Activated naive CD4-positive, alpha-beta T cell treated with anti-CD3 and anti-CD28 coated beads, Interleukin-2, amount 50 U/mL, for 16 hours (primary cell): ENCODE results near the gene CAPN10.
"Not testable (repeated sequence)": the region's sequence is repeated elsewhere in the genome, so short reads cannot be mapped to it uniquely, and the experiment has no call there.

Source experiments
- DNase-seq: peaks from one replicate; pipeline ENCODE4 v3.0.0-alpha.2; 2020

Gene CAPN10, protein sequence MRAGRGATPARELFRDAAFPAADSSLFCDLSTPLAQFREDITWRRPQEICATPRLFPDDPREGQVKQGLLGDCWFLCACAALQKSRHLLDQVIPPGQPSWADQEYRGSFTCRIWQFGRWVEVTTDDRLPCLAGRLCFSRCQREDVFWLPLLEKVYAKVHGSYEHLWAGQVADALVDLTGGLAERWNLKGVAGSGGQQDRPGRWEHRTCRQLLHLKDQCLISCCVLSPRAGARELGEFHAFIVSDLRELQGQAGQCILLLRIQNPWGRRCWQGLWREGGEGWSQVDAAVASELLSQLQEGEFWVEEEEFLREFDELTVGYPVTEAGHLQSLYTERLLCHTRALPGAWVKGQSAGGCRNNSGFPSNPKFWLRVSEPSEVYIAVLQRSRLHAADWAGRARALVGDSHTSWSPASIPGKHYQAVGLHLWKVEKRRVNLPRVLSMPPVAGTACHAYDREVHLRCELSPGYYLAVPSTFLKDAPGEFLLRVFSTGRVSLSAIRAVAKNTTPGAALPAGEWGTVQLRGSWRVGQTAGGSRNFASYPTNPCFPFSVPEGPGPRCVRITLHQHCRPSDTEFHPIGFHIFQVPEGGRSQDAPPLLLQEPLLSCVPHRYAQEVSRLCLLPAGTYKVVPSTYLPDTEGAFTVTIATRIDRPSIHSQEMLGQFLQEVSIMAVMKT

DNA sequence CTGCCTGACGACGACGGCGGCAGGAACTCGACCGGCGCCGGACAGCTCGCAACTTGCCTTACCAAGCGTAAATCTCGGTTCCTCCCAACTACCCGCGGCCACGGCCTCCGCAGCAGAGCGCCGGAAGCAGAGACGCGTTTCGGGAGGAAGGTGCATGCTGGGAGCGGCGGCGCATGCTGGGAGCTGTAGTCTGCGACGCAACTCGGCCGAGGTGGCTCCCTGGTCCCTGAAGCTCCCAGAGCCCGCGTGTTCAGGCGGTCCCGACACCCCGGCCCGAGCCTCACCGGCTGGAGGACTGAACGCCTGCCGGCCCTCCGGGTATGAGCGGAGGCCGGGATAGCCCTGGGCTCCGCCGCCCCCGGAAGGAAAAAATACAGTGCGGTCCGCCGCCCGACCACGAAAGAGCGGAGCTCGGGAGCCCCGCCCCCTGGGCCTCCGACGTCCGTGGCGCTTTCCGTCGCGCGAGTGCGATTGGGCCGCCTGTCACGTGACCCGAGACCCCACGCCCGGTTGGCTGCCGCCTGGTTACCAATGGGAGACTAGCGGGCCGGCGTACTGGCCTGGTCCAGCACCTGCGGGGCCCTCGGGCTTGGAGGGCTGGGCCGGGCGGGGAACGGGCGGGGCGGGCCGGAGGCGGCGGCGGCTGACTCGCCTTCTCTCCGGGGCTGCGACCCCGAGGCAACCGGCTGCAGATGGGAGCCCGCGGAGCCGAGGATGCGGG lies at the start of gene CAPN10:
Gene CAPN10 (plus strand): TSS at position 537 of the 721 bp plus-strand sequence. CDS start 178 bp downstream, at position 715.
- DNase-seq = peak; percentile 97

DNA sequence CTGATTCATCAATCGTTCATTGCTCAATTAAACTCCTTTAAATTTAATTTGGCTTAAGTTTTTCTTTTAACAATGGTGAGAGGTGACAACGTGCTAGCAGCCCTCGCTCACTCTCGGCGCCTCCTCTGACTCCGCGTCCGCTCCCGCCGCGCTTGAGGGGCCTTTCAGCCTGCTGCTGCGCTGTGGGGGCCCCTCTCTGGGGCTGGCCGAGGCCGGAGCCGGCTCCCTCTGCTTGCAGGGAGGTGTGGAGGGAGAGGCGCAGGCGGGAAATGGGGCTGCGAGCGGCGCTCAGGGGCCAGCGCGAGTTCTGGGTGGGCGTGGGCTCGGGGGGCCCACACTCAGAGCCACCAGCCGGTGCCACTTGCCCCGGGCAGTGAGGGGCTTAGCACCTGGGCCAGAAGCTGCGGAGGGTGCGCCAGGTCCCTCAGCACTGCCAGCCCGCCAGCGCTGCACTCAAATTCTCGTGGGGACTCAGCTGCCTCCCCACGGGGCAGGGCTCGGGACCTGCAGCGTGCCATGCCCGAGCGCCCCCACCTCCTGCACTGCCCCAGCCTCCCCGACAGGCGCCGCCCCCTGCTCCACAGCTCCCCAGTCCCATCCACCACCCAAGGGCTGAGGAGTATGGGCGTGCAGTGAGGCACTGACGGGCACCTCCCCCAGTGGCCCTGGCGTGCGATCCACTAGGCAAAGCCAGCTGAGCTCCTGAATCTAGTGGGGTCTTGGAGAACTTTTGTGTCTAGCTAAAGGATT lies 48.3 kb upstream of the CAPN10 start:
- no peak for DNase-seq

DNA sequence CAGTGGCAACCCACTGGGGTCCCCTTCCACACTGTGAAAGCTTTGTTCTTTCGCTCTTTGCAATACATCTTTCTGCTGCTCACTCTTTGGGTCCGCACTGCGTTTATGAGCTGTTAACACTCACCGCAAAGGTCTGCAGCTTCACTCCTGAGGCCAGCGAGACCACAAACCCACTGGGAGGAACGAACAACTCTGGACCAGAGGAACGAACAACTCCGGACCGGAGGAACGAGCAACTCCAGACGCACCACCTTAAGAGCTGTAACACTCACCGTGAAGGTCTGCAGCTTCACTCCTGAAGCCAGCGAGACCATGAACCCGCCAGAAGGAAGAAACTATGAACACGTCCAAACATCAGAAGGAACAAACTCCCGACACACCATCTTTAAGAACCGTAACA lies 47.4 kb upstream of the CAPN10 start:
- not testable (repeated sequence) for DNase-seq

DNA sequence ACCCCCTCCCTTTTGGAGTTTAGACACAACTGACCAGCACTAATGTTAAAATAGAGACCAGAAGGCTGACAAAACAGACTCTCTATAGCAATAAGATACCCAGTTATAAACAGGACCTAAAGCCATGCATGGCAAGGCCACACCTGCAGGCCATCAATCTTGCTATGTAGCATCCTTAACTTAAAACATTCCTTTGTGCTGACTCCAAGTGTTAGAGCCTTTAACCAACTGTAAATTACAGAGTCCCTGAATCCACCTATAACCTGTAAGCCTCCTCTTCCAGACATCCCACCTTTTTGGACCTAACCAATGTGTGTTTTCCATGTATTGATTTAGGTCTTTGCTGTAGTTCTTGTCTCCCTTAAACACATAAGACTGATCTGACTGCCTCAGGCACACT lies 46.6 kb upstream of the CAPN10 start:
- no peak for DNase-seq

DNA sequence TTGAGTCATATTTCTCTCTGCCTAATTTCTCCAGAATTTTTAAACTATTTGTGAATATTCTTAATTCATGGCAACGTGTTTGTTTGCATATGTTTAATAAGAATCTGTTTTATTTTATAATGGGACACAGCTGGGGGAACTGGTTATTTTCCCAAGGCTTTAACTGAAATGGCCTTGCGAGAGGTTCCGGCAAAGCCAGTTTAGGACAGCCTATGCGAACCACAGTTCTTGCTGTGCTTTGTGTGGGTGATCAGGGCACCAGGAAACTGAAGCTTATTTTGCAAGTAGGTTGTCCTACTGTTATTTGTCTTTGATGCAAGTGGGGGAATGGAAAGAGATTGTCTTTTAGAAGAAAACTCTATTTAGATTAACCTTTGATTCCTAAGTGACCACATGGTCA lies 35.2 kb upstream of the CAPN10 start:
- no peak for DNase-seq

DNA sequence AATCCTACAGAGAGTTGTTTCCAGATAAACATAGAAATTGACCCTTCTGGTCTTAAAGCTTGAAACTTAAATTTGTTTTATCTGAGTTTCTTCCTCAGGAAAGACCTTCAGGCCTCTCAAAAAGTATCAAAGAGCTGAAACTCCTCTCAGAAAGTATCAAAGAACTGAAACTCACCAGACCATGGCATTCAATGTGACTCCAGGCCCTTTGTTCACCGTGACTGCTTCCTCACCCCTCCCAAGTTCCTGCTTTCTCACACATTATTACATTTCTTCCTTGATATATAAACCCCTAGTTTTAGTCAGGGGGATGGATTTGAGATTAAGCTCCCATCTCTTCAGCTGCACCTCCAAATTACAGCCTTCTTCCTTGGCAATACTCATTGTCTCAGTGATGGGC lies 34.7 kb upstream of the CAPN10 start:
- DNase-seq = no peak

DNA sequence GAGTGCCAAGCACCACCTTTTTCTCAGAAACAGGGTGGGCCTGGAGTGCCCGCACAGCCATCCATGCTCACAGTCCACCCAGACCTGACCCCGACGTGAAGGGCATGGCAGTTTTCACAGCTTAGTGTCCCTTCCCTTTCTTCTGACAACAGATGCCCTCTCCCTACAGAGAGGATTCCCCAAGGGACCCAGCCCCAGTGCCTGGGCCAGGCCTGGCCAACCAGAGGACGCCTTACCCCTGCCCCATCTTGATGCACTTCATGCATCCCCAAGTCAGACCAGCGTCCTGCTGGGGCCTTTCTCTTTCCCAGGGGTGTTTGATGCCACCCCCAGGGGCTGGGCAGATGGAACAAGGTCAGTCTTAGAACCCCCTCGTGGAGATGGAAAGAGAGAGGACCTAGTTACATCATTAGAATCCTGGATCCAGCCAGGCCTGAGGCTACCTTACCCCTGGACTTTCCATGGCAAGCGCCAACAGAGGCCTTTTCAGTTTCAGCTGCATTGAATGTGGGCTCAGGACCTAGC lies 32.5 kb upstream of the CAPN10 start:
- DNase-seq = no peak

DNA sequence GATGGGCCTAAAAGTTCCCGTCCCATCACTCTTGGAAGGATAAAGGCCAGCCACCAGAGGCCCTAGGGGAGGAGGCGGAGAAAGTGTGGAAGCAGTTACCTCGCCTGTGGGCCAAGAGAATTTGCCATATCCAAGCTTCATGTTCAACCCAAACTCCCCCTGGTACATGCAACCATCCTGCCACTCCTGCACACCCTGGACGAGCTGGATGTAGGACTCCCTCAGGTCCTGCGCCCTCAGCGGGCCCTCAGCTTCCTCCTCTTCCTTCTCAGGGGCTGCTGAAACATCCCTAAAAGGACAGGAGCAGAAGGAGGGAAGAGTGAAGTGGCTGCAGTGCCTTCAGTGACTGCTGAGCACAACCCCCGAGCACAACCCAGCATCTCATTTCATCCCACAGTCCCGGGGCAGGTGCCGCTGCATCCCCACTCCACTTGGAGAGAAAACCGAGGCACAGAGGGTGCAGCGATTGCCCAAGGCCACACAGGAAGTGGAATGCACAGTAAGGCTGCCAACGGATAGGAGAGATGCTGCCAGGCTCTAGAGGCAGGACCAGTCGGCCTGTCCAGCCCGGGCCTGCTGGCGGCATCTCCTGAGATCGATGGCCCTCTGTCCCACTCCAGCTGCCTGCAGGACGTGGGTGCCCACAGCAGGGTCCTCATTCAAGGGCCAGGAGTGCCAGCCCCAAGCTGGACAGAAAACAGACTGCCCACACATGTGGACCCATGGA lies 31.6 kb upstream of the CAPN10 start:
- no peak for DNase-seq

DNA sequence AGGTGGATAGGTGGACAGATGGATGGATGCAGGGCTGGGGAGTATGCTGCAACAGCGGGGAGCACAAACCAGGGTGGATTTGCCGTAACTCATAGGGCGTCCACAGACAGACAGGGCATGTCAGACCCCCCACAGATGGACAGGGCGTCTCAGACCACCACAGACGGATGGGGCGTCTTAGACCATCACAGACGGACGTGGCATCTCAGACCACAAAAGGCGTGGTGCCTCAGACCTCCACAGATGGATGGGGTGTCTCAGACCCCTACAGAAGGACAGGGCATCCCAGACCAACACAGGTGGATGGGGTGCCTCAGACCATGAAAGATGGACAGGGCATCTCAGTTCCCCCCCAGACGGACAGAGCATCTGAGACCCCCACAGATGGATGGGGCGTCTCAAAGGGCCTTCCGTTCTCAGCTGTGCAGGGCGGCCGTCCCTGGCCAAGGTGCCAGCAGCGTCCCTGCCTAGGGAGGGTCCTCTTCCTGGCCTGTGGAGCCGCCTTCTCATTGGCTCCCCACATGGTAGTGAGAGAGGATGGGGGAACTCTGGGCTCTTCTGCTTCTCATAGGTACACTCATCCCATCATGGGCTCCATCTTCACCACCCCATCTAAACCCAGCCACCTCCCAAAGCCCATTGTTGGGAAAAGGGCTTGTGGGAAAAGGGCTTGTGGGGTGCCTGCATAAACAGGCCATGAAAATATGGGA lies 30.8 kb upstream of the CAPN10 start:
- no peak for DNase-seq

DNA sequence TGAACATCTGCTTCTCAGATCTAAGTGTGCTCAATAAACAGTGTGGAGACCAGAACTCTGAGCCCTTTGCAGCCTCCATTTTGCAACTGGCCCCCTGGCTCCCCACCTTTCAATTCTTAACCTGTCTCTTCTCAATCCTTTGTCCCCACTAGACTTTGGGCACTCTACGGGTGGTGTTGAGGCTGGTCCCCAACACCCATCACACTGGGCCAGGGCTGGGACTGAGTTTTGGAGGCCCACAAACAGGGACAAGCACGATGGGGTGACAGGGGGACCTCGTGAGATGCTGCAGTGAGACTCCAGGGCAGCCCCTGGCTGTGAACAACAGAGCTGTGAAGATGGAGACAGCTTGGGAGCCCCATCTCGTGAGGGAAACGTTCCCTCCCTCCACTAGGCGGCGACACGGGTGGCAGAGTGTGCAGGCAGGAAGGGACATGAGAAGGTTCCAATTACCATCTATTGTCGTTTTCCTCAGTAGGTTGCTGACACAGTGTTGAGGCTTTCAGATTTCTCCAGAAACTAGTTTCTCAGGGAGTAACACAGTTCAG lies 29.9 kb upstream of the CAPN10 start:
- peak; percentile 70 for DNase-seq

DNA sequence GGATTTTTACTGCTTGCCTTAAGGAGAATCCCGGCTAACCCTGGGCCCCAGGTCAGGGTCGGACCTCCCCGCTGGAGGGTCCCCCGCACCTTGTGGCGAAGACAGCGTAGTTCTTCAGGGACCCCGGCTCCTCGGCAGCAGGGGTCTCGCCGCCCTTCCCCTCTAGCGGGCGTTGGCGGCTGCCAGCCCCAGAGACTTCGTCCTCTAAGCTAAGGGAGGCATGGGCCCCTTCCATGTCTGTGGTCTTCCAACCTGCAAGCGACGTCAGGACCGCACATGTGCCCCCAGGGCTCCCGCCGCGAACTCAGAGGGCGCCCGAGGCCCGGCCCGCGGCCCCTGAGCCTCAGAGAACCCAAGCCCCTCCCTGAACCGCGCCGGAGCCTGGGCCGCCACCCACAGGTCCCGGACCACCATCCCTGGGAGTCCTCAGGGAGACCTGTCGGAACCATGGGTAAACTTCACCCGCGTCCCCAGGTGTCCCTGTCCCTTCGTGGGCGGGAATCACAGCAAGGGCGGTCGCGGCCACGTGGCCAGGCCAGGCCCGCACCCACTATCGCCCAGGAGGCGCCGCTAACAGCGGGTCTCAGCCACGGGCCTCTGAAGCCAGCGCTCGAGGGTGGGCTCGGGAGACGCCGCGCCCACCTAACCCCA lies 29.3 kb upstream of the CAPN10 start:
- DNase-seq = no peak

DNA sequence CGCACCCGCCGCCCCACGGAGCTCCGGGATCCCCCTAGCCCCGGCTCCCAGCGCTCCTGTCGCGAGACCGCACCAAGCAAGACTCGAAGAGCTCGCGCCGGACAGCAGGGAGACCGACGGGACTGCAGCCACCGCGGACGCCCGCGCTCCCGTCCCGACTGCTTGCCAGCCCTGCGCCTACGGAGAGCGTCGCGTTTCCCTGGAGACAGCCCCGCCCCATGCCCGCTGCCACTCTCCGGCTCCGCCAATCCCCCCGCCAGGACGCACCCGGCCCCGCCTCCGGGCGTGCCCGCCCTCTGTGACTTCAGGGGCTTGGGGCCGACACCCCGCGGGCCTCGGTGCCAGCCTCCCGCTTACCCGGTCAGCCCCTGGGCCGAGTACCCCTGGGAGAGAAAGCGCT lies 28.7 kb upstream of the CAPN10 start, which contains the start of gene ANKMY1:
Gene ANKMY1 (minus strand): TSS at position 181 of the 400 bp plus-strand sequence. CDS start 653 bp downstream, outside the sequence.
- peak; percentile 78 for DNase-seq

DNA sequence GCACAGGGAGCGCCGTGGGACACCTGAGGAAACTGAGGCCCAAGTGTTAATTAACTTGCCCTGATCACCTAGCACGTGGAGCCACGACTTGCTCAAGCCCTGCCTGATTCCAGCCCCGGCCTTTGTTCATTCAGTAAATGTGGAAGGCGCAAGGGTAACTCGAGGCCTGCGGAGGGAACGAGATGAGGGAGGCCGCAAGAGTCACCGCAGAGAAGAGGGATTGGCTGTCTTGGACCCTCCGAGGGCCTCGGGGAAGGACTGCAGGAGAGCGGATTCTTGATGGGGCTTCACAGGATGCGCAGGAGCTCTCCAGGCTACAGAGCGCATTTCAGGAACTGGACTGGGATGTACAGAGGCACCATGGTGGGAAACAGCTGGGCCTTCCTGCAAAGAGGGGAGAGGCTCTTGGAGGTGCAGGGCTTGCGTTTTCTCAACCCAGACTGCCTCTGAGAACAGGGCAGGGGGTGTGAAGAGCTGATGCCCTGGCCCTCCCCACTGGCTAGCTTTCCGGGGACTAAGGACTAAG lies 28.2 kb upstream of the CAPN10 start:
- no peak for DNase-seq

DNA sequence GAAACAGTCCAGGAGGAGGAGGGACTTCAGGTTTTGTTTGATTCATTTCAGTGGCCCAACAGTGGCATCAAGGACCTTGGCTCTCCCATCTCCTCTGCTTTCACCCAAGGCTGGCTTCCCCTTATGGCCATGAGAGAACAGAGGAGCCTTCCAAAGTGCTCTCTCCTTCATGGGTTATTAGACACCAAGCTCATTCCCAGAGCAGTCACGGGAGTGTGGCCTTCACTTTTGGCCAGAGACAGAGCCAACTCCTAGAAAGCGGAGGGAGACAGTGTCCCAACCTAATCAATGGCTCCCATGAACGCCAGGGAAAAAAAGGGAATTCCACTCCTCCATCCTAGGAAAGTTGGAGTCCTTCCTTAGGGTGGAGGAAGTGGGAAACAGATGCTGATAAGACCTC lies 27.2 kb upstream of the CAPN10 start:
- DNase-seq = no peak

DNA sequence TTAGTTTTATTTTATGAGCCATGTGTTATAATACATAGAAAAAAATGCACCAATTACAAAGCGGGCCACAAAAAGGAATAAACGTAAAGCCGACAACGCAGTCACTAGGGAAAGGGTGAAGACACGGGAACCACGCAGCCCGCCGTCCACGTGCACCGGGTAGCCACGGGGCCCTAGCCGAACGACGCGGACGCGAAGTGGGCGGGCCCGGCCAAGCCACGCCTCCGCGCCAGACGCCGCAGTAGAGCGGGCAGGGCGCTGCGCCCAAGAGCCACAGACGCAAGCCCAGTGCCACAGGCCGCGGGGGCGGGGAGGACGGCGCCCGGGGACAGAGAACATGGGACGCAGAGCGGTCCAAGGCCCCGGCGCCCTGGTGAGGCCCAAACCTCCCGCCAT lies 26.5 kb upstream of the CAPN10 start, which contains the start of gene DUSP28:
Gene DUSP28 (plus strand): TSS at position 274 of the 396 bp plus-strand sequence. CDS start 328 bp downstream, outside the sequence.
- DNase-seq = peak; percentile 92

DNA sequence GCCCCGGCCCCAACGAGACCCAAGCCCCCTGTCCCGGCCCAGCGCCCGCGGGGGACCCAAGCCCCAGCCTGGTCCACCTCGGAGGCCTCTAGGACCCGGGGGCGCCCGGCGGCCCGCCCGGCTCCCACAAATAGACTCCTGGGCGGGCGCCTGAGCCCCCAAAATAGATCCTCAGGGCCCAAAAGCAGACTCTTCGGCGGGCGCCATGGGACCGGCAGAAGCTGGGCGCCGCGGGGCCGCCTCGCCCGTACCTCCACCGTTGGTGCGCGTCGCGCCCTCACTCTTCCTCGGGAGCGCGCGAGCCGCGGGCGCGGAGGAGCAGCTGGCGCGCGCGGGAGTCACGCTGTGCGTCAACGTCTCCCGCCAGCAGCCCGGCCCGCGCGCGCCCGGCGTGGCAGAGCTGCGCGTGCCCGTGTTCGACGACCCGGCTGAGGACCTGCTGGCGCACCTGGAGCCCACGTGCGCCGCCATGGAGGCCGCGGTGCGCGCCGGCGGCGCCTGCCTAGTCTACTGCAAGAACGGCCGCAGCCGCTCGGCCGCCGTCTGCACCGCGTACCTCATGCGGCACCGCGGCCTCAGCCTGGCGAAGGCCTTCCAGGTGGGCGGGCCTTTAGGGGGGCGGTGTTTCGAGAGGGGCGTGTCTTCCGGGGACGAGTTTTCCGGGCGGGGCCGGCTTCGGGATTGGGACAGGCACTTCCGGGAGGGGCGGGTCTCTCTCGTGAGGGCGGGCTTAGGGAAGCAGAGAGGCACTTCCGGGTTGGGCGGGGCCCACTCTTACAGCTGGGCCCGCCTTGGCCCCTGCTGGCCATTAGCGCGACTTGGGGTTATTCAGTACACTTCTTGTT lies 25.8 kb upstream of the CAPN10 start:
- DNase-seq = peak; percentile 100

DNA sequence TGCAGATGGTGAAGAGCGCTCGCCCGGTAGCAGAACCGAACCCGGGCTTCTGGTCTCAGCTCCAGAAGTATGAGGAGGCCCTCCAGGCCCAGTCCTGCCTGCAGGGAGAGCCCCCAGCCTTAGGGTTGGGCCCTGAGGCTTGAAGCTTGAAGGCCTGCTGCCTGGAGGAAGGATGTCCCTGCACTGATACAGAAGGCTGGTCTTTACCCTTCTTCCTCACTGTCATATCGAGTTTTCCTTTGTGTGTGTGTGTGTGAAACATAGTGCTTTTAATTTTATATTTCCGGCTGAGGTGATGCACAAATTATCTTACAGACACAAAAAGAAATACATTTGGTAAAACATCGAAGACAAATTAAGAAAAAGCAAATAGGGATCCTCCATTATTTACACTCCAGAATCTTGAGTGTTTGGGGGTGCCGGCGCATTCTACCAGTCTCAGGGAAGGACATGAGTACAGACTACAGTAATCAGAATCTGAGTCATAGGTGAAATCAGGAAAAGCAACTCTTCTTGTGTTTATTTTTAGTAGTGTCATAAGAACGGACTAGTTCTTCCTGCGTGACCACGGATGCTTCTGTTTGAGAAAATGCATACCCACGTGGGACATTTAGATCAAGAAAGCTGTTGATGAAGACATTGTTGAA lies 25.1 kb upstream of the CAPN10 start:
- no peak for DNase-seq

DNA sequence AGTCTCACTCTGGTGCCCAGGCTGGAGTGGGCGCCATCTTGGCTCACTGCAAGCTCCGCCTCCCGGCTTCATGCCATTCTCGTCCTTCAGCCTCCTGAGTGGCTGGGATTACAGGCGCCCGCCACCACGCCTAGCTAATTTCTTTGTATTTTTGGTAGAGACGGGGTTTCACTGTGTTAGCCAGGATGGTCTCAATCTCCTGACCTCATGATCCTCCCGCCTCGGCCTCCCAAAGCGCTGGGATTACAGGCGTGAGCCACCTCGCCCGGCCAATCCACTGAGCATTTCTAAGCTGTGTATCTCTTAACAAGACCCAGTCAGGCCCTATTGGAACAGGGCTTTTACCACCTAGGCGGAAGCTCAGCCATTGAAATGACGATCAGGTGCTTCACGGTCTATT lies 23.3 kb upstream of the CAPN10 start:
- not testable (repeated sequence) for DNase-seq
